NCI-H446 treated with DMSO at 0.1 percent for 48 hours (cell line): ENCODE data around the gene P2RY1.
"Not testable (repeated sequence)": the region's sequence is repeated elsewhere in the genome, so short reads cannot be mapped to it uniquely, and the experiment has no call there.

Source experiments
- DNase-seq: peaks from one replicate; lab custom pipeline; 2025; lab: John Stamatoyannopoulos, UW

Gene P2RY1

GRCh38 chr3:152836269-152836668 is 1.3 kb downstream of the P2RY1 start:
- no peak for DNase-seq

- no peak for DNase-seq
Measured at GRCh38 chr3:152839511-152839910, 4.6 kb downstream of the P2RY1 start.

GRCh38 chr3:152841131-152841530 is 6.2 kb downstream of the P2RY1 start:
- DNase-seq, result no peak

DNA sequence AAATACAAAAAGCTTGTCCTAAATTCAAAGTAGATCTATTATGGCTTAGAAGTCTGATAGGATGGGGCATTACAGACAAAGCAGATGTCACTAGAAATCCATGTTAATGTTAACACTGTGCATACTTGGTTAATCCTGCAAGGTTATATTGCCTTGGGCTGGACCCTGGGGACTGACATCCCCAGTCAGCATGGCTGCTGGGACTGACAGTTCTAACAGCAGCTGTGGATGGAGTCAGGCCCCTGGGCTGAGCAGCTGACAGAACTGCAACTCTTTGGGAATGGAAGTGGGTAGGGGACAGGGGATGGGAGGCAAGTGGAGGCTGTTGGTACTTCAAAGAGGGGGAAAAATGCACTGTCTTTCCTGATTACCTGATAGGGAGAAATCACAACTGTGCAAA is 7.5 kb downstream of the P2RY1 start:
- DNase-seq, result no peak

- DNase-seq, result no peak
Measured at GRCh38 chr3:152843955-152844354, 9.0 kb downstream of the P2RY1 start.

GRCh38 chr3:152846572-152847202 is 11.8 kb downstream of the P2RY1 start:
- not testable (repeated sequence) for DNase-seq

DNA sequence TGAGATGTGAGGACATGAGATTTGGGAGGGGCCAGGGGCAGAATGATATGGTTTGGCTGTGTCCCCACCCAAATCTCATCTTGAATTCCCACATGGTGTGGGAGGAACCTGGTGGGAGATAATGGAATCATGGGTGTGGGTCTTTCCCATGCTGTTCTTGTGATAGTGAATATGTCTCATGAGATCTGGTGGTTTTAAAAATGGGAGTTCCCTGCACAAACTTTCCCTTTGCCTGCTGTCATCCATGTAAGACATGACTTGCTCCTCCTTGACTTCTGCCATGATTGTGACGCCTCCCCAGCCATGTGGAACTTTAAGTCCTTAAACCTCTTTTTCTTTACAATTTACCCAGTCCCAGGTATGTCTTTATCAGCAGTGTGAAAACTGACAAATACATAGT is 12.7 kb downstream of the P2RY1 start:
- DNase-seq, result not testable (repeated sequence)

DNA sequence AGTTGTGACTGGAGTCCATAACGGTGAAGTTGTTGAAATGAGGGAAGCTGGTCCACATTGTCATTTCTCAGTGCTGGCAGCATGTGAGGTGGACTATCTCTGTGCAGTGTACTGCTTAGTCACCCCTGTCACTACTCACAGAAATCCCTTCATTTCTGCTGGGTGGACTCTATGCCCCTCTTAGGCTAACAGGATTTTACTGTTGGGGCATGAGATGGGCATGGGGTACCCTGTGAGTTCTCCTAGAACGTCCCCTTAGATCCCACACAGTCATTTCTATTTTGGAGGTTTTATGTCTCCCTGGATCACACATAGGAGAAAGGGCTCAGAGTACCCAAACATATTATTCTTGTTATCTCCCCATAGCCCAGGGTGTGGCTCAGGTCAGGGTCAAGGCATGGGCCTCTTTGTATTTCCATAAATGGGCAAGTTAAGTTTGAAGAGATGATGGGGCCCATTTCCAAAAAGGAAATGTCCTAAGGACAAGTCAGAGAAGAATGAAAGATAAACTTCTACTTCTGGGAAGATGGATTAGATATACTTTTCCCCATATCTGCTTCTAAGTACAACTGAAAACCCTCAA is 15.2 kb downstream of the P2RY1 start:
- no peak for DNase-seq

DNA sequence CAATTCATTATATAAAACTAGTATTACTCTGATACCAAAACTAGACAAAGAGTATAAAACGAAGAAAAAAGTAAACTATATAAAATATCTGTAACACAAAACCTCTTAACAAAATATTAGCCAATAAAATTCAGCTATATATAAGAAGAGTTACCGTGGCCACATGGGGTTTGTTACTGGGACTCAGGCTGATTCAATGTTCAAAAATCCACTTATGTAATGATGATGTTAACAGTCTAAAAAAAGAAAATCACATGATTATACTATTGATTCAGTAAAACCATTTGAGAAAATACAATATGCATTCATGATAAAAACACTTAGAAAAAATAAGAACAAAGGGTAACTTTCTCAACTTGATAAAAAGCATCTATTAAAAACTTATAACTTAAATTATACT is 18.3 kb downstream of the P2RY1 start:
- DNase-seq, result no peak

- DNase-seq, result no peak
Measured at GRCh38 chr3:152857082-152857481, 22.2 kb downstream of the P2RY1 start.

GRCh38 chr3:152858170-152858800 is 23.4 kb downstream of the P2RY1 start:
- no peak for DNase-seq

DNA sequence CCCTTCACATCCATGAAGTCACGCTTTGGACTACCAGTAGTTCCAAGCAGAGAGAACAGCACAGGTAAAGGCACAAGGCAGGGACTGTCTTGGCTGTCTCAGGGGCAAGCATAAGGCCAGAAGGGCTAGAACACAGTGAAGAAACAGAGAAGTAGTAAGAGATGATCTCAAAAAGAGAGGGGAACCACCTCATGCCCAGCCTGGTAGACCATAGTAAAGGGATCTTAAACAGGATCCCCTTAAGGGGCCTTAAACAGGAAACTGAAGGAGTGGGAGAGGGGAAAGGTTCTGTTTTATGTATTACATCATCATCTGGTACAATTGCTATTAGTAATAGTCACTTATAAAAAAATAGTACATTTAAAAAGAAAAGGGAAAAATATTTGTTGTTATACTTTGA is 25.8 kb downstream of the P2RY1 start:
- DNase-seq, result no peak

- no peak for DNase-seq
Measured at GRCh38 chr3:152865668-152866245, 30.8 kb downstream of the P2RY1 start.

GRCh38 chr3:152870027-152870426 is 35.1 kb downstream of the P2RY1 start:
- DNase-seq, result no peak

DNA sequence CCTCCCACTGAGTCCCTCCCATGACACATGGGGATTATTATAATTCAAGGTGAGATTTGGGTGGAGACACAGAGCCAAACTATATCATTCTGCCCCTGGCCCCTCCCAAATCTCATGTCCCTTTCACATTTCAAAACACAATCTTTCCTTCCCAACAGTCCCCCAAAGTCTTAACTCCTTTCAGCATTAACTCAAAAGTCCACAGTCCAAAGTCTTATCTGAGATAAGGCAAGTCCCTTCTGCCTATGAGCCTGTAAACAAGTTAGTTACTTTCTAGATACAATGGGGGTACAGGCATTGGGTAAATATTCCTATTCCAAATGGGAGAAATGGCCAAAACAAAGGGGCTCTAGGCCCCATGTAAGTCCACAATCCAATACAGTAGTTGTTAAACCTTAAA is 38.4 kb downstream of the P2RY1 start:
- DNase-seq, result not testable (repeated sequence)

- no peak for DNase-seq
Measured at GRCh38 chr3:152874896-152875749, 40.2 kb downstream of the P2RY1 start.

- no peak for DNase-seq
Measured at GRCh38 chr3:152879130-152879789, 44.3 kb downstream of the P2RY1 start.

DNA sequence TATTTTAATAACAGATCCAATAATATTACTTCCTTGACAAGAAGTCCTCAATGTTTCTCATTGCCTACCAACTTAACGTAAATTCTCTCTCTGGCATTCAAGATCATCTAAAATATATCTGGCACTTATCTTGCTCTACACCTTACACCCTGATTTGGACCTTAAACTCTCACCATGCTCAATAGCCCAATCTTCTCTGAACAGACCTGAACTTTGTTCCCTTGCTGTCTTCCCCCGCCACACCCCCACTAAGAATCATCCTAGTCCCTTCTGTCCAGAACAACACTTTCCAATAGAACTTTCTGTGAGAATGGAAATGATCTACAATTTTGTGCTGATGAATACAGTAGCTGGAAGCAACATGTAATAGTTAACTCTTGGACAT is 44.9 kb downstream of the P2RY1 start:
- DNase-seq, result no peak

- DNase-seq, result no peak
Measured at GRCh38 chr3:152885076-152885475, 50.1 kb downstream of the P2RY1 start.
